K562 (cell line): ENCODE measurements around the gene TRAK1. TPM values are rescaled to one million over a fixed set of nuclear protein-coding genes. Genes with fewer than 3 reads are reported as not detected.

Experiments
- ARID2 ChIP-seq: fragments of 450-650 bp; IDR thresholded peaks from 2 replicates; pipeline ENCODE4 v1.6.1; 2017; ENCODE audit warnings: antibody characterized with exemption, mild to moderate bottlenecking
- CC2D1A ChIP-seq: fragments of 450-650 bp; IDR thresholded peaks from 2 replicates; pipeline ENCODE4 v1.6.1; 2017; ENCODE audit warnings: mild to moderate bottlenecking
- GTF2E2 ChIP-seq: fragments of 200-800 bp; sonication (Bioruptor generic); IDR thresholded peaks from 2 replicates; pipeline ENCODE4 v1.6.1; 2016; ENCODE audit warnings: missing genetic modification characterization, missing compliant biosample characterization
- HOMEZ ChIP-seq: fragments of 250-450 bp; sonication (Bioruptor Pico); IDR thresholded peaks from 2 replicates; pipeline ENCODE4 v1.4.0; 2020; ENCODE audit warnings: mild to moderate bottlenecking, moderate library complexity
- KLF16 ChIP-seq: IDR thresholded peaks from 2 replicates; pipeline ENCODE4 v1.6.1; 2016; ENCODE audit warnings: antibody characterized with exemption
- MYC ChIP-seq, 2 experiments: fragments of 250-450 bp in 1 of 2; sonication (Bioruptor Pico) in 1 of 2; IDR thresholded peaks; 2 replicates each; pipeline versions ENCODE4 v1.5.1 to v1.6.1; 2012 to 2021; ENCODE audit warnings: low read depth in 2 of 2, borderline replicate concordance in 1 of 2, improper control_type of control experiment in 1 of 2, low read length in 1 of 2, mild to moderate bottlenecking in 1 of 2, moderate library complexity in 1 of 2
- RB1 ChIP-seq: fragments of 450-650 bp; IDR thresholded peaks from 2 replicates; pipeline ENCODE4 v1.6.1; 2017; ENCODE audit warnings: low read depth, mild to moderate bottlenecking
- REST ChIP-seq, 2 experiments: fragments of 450-650 bp; formaldehyde crosslinking in 1 of 2; IDR thresholded peaks; 2 replicates each; pipeline versions ENCODE4 v1.4.0 to v1.6.1; 2014 to 2020; ENCODE audit warnings: mild to moderate bottlenecking in 2 of 2, borderline replicate concordance in 1 of 2, low read depth in 1 of 2
- TCF7 ChIP-seq: sonication (generic); IDR thresholded peaks from 2 replicates; pipeline ENCODE4 v1.6.1; 2016; ENCODE audit warnings: antibody characterized with exemption, borderline replicate concordance
- ZNF384 ChIP-seq: IDR thresholded peaks from 2 replicates; pipeline ENCODE4 v1.6.1; 2012; ENCODE audit warnings: low read depth, low read length, improper control_type of control experiment
- polyA plus RNA-seq, 8 experiments: library from polyadenylated mRNA; depleted of rRNA in 4 of 8; stranded (reverse) in 5 of 8; unstranded in 3 of 8; fragments of >200 nt; fragmentation: Nextera tagmentation in 2 of 8; fragmentation: Illumina TruSeq in 1 of 8; extraction: Ambion mirVana in 2 of 8; extraction: Trizol in 1 of 8; gene quantifications; 2 replicates each; pipeline versions ENCODE4 v1.2.1 to v1.2.3, GENCODE V29; 2011 to 2014; ENCODE audit warnings: inconsistent platforms in 1 of 8, missing spikeins in 1 of 8
- total RNA-seq, 7 experiments: library from RNA; depleted of rRNA in 6 of 7; stranded (reverse); fragments of >200 nt in 6 of 7; fragmentation: Illumina TruSeq in 2 of 7; extraction: Trizol in 2 of 7; gene quantifications; 2 replicates each; pipeline versions ENCODE4 v1.2.1 to v1.2.3, GENCODE V29; 2011 to 2021; ENCODE audit warnings: low replicate concordance in 1 of 7

TRAK1 gene
- total and polyA plus RNA-seq, 9 of the 15 experiments (the other 6 are each of a cell fraction or from before 2014, with no cell fraction given): 5.3 to 28.5 (median 17.5) TPM

- TF ChIP-seq REST (IDR thresholded peaks at IDR 0.05; ENCODE audit: borderline replicate concordance) (peak; percentile 77), REST (CRISPR knock-in tag; IDR thresholded peaks at IDR 0.05; ENCODE audit: low read depth) (no peak), CC2D1A (peak; percentile 38; the same call in 1 of the 2 replicates), RB1 (0 out of 2 replicates have a peak, but pooled peaks have one; percentile 31), GTF2E2 (tag) (no peak), TCF7 (no peak), HOMEZ (CRISPR knock-in tag) (no peak), KLF16 (0 out of 2 replicates have a peak, but pooled peaks have one; percentile 8), ZNF384 (peak; percentile 83), ARID2 (0 out of 2 replicates have a peak, but pooled peaks have one; percentile 13), MYC (IDR thresholded peaks at IDR 0.05; ENCODE audit: low read depth, low read length) (no peak), MYC (CRISPR knock-in tag; IDR thresholded peaks at IDR 0.05; ENCODE audit: borderline replicate concordance, low read depth) (no peak)
- TF ChIP-seq, all 486 proteins: peak for 13
Observed at GRCh38 chr3:42247576-42248027, 156.4 kb downstream of the TRAK1 start (continued).
